A549 (cell line): ENCODE measurements around the gene OR2L8.

Experiments
- BHLHE40 ChIP-seq: IDR thresholded peaks from 2 replicates; pipeline ENCODE4 v1.6.1; 2012; ENCODE audit warnings: low read depth, low read length, inconsistent platforms
- CTCF ChIP-seq: fragments of >200 bp; sonication (Bioruptor Twin); formaldehyde crosslinking; IDR thresholded peaks from 3 replicates; pipeline ENCODE4 v1.5.1; 2016
- HEYL ChIP-seq: fragments of 250-450 bp; sonication (Bioruptor Pico); IDR thresholded peaks from 2 replicates; pipeline ENCODE4 v1.8.0; 2021; ENCODE audit warnings: mild to moderate bottlenecking, moderate library complexity
- NFE2L2 ChIP-seq: fragments of 150-350 bp; conservative IDR thresholded peaks from 2 replicates; pipeline ENCODE4 v1.6.1; 2014; ENCODE audit warnings: low read length
- REST ChIP-seq: fragments of 200-600 bp; sonication (generic); IDR thresholded peaks from 2 replicates; pipeline ENCODE4 v1.6.1; 2016; ENCODE audit warnings: antibody characterized with exemption, mild to moderate bottlenecking, moderate library complexity
- SMC3 ChIP-seq: fragments of >200 bp; sonication (Bioruptor Twin); formaldehyde crosslinking; IDR thresholded peaks from 3 replicates; pipeline ENCODE4 v1.6.1; 2018; ENCODE audit warnings: inconsistent platforms

DNA sequence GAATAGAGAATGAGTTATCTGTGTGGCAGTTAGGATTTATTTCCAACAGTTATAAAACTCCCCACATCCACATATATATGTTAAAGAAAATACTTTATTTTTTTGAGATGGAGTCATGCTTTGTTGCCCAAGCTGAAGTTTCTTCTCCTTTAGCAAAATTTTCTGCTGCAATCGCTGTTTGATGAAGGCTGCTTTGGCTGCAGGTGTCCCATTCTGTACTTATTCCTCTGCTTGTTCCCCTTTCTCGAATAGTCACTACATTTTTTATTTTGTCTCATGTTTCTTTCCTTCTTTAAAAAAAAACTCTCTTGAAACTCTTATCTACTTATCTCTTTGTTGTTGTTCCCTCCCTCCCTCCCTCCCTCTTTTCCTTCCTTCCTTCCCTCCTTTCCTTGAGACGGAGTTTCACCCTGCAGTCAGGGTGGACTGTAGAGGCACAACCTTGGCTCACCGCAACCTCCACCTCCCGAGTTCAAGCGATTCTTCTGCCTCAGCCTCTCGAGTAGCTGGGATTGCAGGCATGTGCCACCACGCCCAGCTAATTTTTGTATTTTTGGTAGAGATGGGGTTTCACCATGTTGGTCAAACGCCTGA is 42.7 kb upstream of the OR2L8 start:
- TF ChIP-seq REST, result no peak
- TF ChIP-seq CTCF, result no peak
- TF ChIP-seq BHLHE40, result no peak
- TF ChIP-seq SMC3, result no peak
- no peak for TF ChIP-seq NFE2L2
- TF ChIP-seq HEYL (CRISPR knock-in tag), result no peak
